ENCODE data around the gene PRAMEF12. TPM values are rescaled to one million over a fixed set of nuclear protein-coding genes. Genes with fewer than 3 reads are reported as not detected.

Gene PRAMEF12
- total RNA-seq, 4 donors from 2014 or later: not detected

GRCh38 chr1:12739613-12740012, 33.9 kb upstream of the PRAMEF12 start:
- 71 to 74% methylated on average over 5 of the region's 5 CpGs for WGBS, 2 donors
- Histone ChIP-seq H3K4me3 (no peak overlapping the region), H3K27me3 (no peaks in the 10 kb centered on the region), H3K4me1 (no peaks in the 10 kb centered on the region), H3K36me3 (no peaks in the 10 kb centered on the region), H3K9me3 (peaks cover 0 to 15% (median 0%) of the 10 kb centered on the region in 4 donors), H3K27ac (no peak overlapping the region)
- DNase-seq (ENCODE audit: low spot score in 2 of 2): no peak
- TF ChIP-seq EP300 (IDR thresholded peaks at IDR 0.05) (no peak), POLR2A (IDR thresholded peaks at IDR 0.05) (no peak)
- TF ChIP-seq, protein P1, sequence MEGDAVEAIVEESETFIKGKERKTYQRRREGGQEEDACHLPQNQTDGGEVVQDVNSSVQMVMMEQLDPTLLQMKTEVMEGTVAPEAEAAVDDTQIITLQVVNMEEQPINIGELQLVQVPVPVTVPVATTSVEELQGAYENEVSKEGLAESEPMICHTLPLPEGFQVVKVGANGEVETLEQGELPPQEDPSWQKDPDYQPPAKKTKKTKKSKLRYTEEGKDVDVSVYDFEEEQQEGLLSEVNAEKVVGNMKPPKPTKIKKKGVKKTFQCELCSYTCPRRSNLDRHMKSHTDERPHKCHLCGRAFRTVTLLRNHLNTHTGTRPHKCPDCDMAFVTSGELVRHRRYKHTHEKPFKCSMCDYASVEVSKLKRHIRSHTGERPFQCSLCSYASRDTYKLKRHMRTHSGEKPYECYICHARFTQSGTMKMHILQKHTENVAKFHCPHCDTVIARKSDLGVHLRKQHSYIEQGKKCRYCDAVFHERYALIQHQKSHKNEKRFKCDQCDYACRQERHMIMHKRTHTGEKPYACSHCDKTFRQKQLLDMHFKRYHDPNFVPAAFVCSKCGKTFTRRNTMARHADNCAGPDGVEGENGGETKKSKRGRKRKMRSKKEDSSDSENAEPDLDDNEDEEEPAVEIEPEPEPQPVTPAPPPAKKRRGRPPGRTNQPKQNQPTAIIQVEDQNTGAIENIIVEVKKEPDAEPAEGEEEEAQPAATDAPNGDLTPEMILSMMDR (IDR thresholded peaks at IDR 0.05): no peak

DNA sequence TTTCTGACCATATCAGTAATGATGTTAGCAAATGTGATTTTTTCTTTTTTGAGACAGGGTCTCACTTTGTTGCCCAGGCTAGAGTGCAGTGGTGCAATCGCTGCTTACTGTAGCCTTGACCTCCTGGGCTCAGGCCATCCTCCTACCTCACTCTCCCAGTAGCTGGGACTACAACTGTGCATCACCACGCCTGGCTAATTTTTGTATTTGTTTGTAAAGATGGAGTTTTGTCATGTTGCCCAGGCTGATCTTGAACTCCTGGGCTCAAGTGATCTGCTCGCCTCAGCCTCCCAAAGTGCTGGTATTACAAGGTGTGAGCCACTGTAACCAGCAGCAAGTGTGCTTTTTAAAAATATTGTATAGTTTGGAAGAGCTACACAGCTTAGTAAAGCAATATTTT, 31.6 kb upstream of the PRAMEF12 start:
- H3K27me3 ChIP-seq: no peaks in the 10 kb centered on the region
- H3K4me1 ChIP-seq: no peaks in the 10 kb centered on the region
- DNase-seq (ENCODE audit: low spot score in 2 of 2): no peak
- peaks cover 0 to 8% (median 0%) of the 10 kb centered on the region in 4 donors for H3K9me3 ChIP-seq
- no peaks in the 10 kb centered on the region for H3K36me3 ChIP-seq
- WGBS, 2 donors: 58 to 81% methylated on average over 3 of the region's 3 CpGs
- H3K27ac ChIP-seq: no peak overlapping the region
- no peak overlapping the region for H3K4me3 ChIP-seq
- TF ChIP-seq, protein P1 (IDR thresholded peaks at IDR 0.05): no peak
- TF ChIP-seq EP300 (IDR thresholded peaks at IDR 0.05): no peak
- TF ChIP-seq POLR2A (IDR thresholded peaks at IDR 0.05): no peak

DNA sequence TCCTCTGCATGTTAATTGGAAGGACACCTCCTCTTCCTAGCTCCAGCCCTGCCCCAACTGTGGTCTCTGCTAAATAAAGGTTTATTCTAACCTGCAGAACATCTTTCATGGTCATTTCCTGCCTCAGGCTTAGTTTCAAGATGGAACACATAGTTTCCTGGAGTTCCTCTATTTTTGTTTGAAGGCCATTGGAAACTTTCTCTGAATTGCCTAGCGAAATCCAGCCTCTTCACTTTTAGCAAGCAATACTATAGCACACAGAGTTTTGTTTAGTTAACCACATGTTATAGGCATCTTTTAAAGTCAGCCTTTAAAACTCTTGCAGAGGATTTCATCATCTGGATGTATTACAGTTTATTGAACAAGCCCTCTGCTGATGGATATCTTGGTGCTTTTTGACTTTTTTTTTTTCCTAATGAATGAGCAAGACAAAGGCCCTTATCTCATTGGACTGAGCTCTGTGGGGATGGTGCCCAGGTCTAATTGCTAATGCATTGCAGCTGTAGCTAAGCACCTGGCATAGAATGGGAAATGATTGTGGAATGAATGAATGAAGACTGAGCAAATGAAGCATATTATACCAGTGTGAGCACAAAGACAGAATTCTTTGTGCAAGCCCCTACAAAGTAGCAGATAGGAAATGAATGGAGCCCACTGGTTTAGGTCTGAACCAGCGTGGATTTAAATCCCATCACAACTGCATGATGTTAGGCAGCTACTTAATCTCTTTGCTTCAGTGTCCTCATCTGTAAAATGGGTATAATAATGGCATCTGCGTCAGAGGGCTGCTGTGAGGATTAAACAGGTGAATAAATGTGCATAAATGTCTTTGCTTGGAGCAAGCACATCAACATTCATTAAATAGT, 28.2 kb upstream of the PRAMEF12 start:
- WGBS, 2 donors: 67 to 77% methylated on average over 3 of the region's 3 CpGs
- Histone ChIP-seq H3K36me3 (no peaks in the 10 kb centered on the region), H3K27me3 (no peaks in the 10 kb centered on the region), H3K27ac (no peak overlapping the region), H3K4me3 (no peak overlapping the region), H3K9me3 (peaks cover 0 to 33% (median 6%) of the 10 kb centered on the region in 4 donors), H3K4me1 (no peaks in the 10 kb centered on the region)
- no peak for DNase-seq (ENCODE audit: low spot score in 2 of 2)
- TF ChIP-seq EP300 (IDR thresholded peaks at IDR 0.05): no peak
- TF ChIP-seq, protein P1 (IDR thresholded peaks at IDR 0.05): no peak
- no peak for TF ChIP-seq POLR2A (IDR thresholded peaks at IDR 0.05)

DNA sequence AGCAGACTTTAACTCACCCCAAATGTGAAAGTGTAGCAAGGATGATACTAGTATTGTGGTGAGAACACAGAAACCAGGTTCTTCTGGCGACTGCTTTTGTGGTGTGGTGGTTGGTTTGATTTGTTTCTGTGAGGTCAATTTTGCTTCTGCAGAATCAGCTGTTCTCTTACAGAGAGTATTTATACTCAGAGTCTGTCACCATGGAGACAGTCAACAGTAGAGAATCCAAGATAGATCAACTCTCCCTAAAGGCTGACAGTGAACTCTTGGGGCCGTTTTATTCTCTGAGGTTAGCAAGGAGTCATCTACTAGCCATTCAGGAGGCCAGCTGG, 27.6 kb upstream of the PRAMEF12 start, which contains the start of gene CFAP107:
CFAP107 (plus strand) TSS at position 209 of the 332 bp plus-strand sequence. CDS start 231 bp downstream, outside the sequence.
- H3K27ac ChIP-seq: no peak within 1 kb of the TSS
- no peaks in the 10 kb centered on the region for H3K4me1 ChIP-seq
- WGBS, 2 donors: 26 to 34% methylated on average over 2 of the region's 2 CpGs
- TF ChIP-seq EP300 (IDR thresholded peaks at IDR 0.05) (no peak), POLR2A (IDR thresholded peaks at IDR 0.05) (no peak)
- TF ChIP-seq, protein P1 (IDR thresholded peaks at IDR 0.05): no peak
- no peak for DNase-seq (ENCODE audit: low spot score in 2 of 2)
- H3K9me3 ChIP-seq: peaks cover 0 to 36% (median 6%) of the 10 kb centered on the region in 4 donors
- H3K36me3 ChIP-seq: no peaks in the 10 kb centered on the region
- no peak within 1 kb of the TSS for H3K4me3 ChIP-seq
- no peaks in the 10 kb centered on the region for H3K27me3 ChIP-seq

DNA sequence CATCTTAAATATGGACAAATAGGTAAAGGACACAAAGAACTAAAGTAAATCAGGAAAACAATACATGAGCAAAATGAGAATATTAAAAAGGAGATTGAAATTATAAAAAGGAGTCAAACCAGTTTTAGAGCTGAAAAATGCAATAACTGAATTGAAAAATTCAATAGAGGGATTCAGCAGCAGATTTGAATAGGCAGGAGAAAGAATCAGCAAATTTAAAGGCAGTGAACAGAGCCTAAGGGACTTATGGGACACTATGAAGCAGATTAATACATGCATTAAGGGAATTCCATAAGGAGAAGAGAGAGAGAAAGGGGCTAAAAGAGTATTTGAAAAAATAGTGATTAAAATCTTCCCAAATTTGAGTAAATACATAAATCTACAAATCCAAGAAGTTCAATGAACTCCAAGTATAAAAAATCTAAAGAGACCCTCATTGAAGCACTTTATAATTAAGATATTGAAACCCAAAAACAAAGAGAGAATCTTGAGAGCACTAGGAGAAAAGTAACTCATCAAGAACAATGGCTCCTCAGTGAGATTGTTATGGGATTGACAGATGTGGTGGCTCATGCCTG, 24.7 kb upstream of the PRAMEF12 start:
- Histone ChIP-seq H3K36me3 (no peaks in the 10 kb centered on the region), H3K4me1 (no peaks in the 10 kb centered on the region), H3K9me3 (peaks cover 0 to 36% (median 6%) of the 10 kb centered on the region in 4 donors), H3K27ac (no peak overlapping the region), H3K4me3 (no peak overlapping the region), H3K27me3 (no peaks in the 10 kb centered on the region)
- no peak for DNase-seq (ENCODE audit: low spot score in 2 of 2)
- TF ChIP-seq EP300 (IDR thresholded peaks at IDR 0.05) (no peak), POLR2A (IDR thresholded peaks at IDR 0.05) (no peak)
- TF ChIP-seq, protein P1 (IDR thresholded peaks at IDR 0.05): no peak

Data from tibial nerve (tissue), 4 donors.